Testis (tissue), 3 donors: ENCODE data around the gene CERK. TPM values are rescaled to one million over a fixed set of nuclear protein-coding genes. Genes with fewer than 3 reads are reported as not detected.

Experiments
- DNase-seq: peaks from one replicate; pipeline ENCODE4 v3.0.0-alpha.2; 2019
- H3K27ac ChIP-seq, 2 donors: fragments of 200-600 bp; sonication (generic); one replicate each; pipeline ENCODE4 v1.5.1; 2019
- H3K27me3 ChIP-seq: fragments of 200-600 bp; sonication (generic); one replicate; pipeline ENCODE4 v1.5.1; 2019
- H3K36me3 ChIP-seq: fragments of 200-600 bp; sonication (generic); one replicate; pipeline ENCODE4 v1.5.1; 2017; ENCODE audit warnings: low read depth; ENCODE audit errors: missing control alignments
- H3K4me1 ChIP-seq: fragments of 200-600 bp; sonication (generic); one replicate; pipeline ENCODE4 v1.5.1; 2019
- H3K4me3 ChIP-seq, 2 donors: fragments of 200-600 bp; sonication (generic); one replicate each; pipeline ENCODE4 v1.5.1; 2017 to 2019
- H3K9me3 ChIP-seq: fragments of 200-600 bp; sonication (generic); one replicate; pipeline ENCODE4 v1.5.1; 2017
- CTCF ChIP-seq, 3 experiments: fragments of 450-650 bp in 2 of 3; fragments of 200-600 bp in 1 of 3; sonication (generic) in 1 of 3; IDR thresholded peaks; one replicate each; pipeline ENCODE4 v1.5.1; 2016 to 2019; ENCODE audit warnings: antibody characterized with exemption in 3 of 3, mild to moderate bottlenecking in 2 of 3, moderate library complexity in 1 of 3
- POLR2A ChIP-seq: fragments of 450-650 bp; IDR thresholded peaks from one replicate; pipeline ENCODE4 v1.6.1; 2017; ENCODE audit warnings: antibody characterized with exemption, mild to moderate bottlenecking, moderate library complexity
- WGBS, 2 donors: methylation state at CpG; one replicate each; pipeline ENCODE4 v1.1.5; 2018; 5-methylcytosine and 5-hydroxymethylcytosine counted together
- intact Hi-C: fragments of 100-400 bp; cut with DNase I; formaldehyde crosslinking; loops from one replicate; pipeline ENCODE4 v1.15.1; 2023; ENCODE audit warnings: low total_unique reads
- polyA plus RNA-seq: library from polyadenylated mRNA; stranded (reverse); fragments of 350-450 nt; fragmentation: Illumina TruSeq; extraction: RNeasy Lipid Tissue Mini Kit (QIAGEN cat#74804); gene quantifications from one replicate; pipeline ENCODE4 v1.2.3, GENCODE V29; 2014; ENCODE audit warnings: low read depth, low replicate concordance; ENCODE audit not compliant: insufficient read depth
- total RNA-seq, 2 donors: library from RNA; depleted of rRNA; stranded (reverse); fragments of >200 nt; gene quantifications; one replicate each; pipeline ENCODE4 v1.2.3, GENCODE V29; 2016

The CERK gene
- total and polyA plus RNA-seq, 3 donors from 2014 or later = 14.0 to 21.3 (median 17.0) TPM

GRCh38 chr22:46679706-46680269, 58.3 kb downstream of the CERK start:
- TF ChIP-seq CTCF (IDR thresholded peaks at IDR 0.05) = no peak
- no peak for TF ChIP-seq POLR2A
- Histone ChIP-seq H3K27me3 (no peaks in the 10 kb centered on the region), H3K27ac (no peak overlapping the region), H3K9me3 (no peaks in the 10 kb centered on the region), H3K4me1 (no peaks in the 10 kb centered on the region), H3K36me3 (no peaks in the 10 kb centered on the region), H3K4me3 (no peak overlapping the region)
- WGBS, 2 donors = 88 to 94% methylated on average over 16 of the region's 16 CpGs
- no peak for DNase-seq
- intact Hi-C loops = no loop called here

GRCh38 chr22:46678785-46679700, 59.0 kb downstream of the CERK start:
- Histone ChIP-seq H3K4me3 (no peak overlapping the region), H3K4me1 (no peaks in the 10 kb centered on the region), H3K9me3 (no peaks in the 10 kb centered on the region), H3K27ac (no peak overlapping the region), H3K36me3 (no peaks in the 10 kb centered on the region), H3K27me3 (no peaks in the 10 kb centered on the region)
- no peak for DNase-seq
- 78 to 89% methylated on average over 34 to 44 of the region's 44 CpGs for WGBS, 2 donors
- TF ChIP-seq CTCF (IDR thresholded peaks at IDR 0.05) (no peak), POLR2A (no peak)
- intact Hi-C loops = no loop called here

GRCh38 chr22:46678003-46678657, 59.9 kb downstream of the CERK start:
- Histone ChIP-seq H3K27me3 (no peaks in the 10 kb centered on the region), H3K4me3 (no peak overlapping the region), H3K9me3 (no peaks in the 10 kb centered on the region), H3K36me3 (no peaks in the 10 kb centered on the region), H3K4me1 (no peaks in the 10 kb centered on the region), H3K27ac (no peak overlapping the region)
- intact Hi-C loops = no loop called here
- WGBS, 2 donors = 89 to 94% methylated on average over 16 to 25 of the region's 31 CpGs
- DNase-seq = no peak
- TF ChIP-seq CTCF (IDR thresholded peaks at IDR 0.05) = no peak
- TF ChIP-seq POLR2A = no peak

GRCh38 chr22:46677323-46678002, 60.6 kb downstream of the CERK start:
- TF ChIP-seq POLR2A = no peak
- no peak for TF ChIP-seq CTCF (IDR thresholded peaks at IDR 0.05)
- no peaks in the 10 kb centered on the region for H3K9me3 ChIP-seq
- intact Hi-C loops = no loop called here
- H3K27me3 ChIP-seq = no peaks in the 10 kb centered on the region
- 90 to 92% methylated on average over 13 to 28 of the region's 28 CpGs for WGBS, 2 donors
- no peaks in the 10 kb centered on the region for H3K36me3 ChIP-seq
- H3K4me3 ChIP-seq = no peak overlapping the region
- H3K27ac ChIP-seq = no peak overlapping the region
- DNase-seq = no peak
- H3K4me1 ChIP-seq = no peaks in the 10 kb centered on the region
